Stimulated activated CD8-positive, alpha-beta memory T cell treated with anti-CD3 and anti-CD28 coated beads, Interleukin-4, amount 100 ng/mL, for 1 hour (primary cell): Measurements from ENCODE around the gene TOP3A.
"Not testable (repeated sequence)": the region's sequence is repeated elsewhere in the genome, so short reads cannot be mapped to it uniquely, and the experiment has no call there.

Experiments used
- DNase-seq, 2 donors: peaks; one replicate each; pipeline ENCODE4 v3.0.0-alpha.2; 2020; ENCODE audit warnings: low read depth in 2 of 2, low spot score in 1 of 2

Gene TOP3A

DNA sequence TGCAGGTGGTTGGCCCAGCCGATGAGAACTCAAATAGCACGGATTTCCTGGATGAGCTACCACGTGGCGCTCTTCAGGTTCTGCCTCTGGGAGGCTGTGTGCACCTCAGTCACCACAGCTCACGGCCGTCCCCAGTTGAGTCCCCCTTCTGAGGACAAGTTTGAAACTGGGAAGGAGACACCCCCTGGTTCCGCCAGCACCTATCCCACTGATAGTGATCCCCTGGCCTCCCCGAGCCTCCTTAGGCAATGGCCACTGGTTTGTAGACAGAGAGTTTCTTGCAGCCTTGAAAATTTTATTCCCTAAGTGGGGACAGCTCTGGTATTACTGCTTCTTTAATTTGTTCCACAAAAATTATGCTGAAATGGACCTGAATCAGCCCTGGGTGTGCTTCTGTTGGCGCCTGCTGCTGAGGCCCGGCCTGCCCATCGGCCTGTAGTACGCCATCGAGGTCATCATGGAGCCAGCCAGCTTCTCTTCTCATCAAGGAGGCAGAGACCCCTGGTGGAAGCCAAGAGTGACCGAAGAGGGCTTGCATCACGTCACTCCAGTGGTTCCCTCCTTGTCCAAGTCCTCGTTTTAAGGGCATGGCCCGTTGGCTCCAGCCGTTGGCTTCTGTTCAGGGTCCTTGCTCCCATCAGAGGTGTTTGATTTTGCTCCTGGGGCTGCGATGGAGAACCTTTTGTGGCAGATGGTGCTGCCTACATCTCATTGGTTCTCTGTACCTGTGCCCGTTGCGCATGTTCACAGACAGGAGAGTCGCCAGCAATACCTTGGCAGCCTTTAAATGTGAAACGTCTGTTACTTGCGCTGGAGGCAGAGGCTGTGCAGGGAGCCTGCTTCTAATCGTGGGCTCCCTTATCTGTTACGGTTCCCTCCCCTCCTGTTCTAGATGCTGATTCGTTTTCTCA is 9.6 kb upstream of the TOP3A start:
- DNase-seq: no peak

DNA sequence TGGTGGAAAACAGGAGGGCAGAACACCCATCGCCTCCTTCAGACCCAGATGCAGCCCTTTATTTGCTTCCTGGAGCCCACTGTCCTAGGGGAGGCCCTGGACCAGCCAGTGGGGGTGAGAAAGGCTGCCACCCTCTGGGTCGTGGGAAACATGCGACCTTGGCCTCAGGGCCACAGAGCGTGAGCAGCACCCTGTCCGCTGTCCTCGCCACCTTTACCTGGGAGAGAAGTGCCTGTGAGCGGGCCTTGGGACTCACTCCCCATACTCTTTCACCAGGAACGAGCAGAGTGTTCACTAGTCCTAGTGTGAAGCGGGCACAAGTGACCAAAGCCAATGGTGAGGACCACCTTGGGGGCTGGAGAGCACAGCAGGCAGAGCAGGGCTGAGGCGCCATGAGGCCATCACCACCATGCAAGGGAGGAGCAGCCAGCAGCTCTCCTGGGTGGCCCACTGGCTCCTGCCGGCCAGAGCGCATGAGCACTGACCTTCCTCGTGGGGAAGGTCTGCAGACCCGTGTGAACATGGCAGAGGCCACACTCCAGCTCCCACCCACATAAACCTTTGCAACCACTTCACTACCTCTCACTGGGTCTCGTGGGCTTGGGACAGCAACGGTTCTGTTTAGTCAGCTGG is 8.8 kb upstream of the TOP3A start:
- no peak for DNase-seq

GRCh38 chr17:18323007-18323406 is 8.2 kb upstream of the TOP3A start:
- no peak for DNase-seq

DNA sequence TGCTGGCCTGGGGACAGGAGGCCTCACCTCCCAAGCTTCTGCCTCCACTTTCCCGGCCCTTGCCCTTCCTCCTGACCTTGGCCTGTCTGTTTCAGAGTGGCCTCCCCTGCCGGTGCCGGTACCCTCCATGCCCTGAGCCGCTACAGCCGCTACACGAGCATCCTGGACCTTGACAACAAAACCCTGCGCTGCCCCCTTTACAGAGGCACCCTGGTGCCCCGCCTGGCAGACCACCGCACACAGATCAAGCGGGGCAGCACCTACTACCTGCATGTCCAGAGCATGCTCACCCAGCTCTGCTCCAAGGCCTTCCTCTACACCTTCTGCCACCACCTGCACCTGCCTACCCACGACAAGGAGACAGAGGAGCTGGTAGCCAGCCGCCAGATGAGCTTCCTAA is 7.7 kb upstream of the TOP3A start:
- DNase-seq: no peak

GRCh38 chr17:18321309-18321708 is 6.5 kb upstream of the TOP3A start:
- DNase-seq: no peak

GRCh38 chr17:18320301-18320700 is 5.5 kb upstream of the TOP3A start:
- DNase-seq: no peak

DNA sequence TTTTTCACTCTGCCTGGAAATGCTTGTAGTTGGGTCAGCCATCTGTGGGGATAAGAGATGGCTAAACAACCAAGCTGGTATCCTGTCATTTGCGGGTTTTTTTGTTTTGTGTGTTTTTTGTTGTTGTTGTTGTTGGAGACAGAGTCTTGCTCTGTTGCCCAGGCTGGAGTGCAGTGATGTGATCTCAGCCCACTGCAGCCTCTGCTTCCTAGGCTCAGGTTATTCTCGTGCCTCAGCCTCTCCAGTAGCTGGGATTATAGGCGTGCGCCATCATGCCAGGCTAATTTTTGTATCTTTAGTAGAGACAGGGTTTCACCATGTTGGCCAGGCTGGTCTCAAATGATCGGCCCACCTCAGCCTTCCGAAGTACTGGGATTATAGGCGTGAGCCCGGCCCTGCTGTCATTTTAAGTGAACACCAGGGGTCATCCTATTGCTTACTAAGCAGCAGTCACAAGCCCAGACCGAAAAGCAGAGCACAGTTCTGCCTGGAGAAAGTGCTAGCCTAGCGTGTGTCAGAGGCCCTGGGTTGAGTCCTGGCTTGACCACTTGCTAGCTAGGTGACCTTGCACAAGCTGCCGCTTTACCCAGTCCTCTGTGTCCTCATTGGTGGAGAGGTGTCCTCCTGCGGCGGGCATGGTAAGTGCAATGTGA is 4.9 kb upstream of the TOP3A start:
- no peak for DNase-seq

GRCh38 chr17:18318771-18319450 is 4.1 kb upstream of the TOP3A start:
- DNase-seq: no peak

- DNase-seq: no peak
These were observed 3.3 kb upstream of the TOP3A start for GRCh38 chr17:18318117-18318516.

DNA sequence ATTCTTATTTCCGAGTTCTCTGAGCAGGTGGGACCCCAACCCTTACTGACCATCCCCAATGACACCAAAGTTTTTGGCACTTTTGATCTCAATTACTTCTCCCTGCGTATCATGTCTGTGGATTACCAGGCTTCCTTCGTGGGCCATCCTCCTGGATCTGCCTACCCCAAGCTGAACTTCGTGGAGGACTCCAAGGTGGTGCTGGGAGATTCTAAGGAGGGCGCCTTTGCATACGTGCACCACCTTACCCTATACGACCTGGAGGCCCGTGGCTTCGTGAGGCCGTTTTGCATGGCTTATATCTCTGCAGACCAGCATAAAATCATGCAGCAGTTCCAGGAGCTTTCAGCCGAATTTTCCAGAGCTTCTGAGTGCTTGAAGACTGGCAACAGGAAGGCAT is 1.2 kb upstream of the TOP3A start:
- DNase-seq: no peak

DNA sequence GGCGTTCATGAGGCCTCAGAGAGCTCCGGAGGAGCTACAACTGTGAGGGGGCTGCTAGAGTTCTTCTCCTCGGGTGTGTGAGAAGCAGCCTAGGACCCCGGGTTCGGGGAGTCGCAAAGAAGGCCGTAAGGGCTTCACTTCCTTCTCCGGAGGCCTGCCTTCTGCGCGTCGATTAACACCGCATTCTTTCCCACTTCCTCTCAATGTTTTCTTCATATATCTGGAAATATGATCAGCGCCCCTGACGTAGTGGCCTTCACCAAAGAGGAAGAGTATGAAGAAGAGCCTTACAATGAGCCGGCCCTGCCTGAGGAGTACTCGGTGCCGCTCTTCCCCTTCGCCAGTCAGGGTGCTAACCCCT is 748 bp upstream of the TOP3A start:
- DNase-seq: peak in 1 of 2 donors; percentile 15

- DNase-seq: no peak
These were observed 599 bp downstream of the TOP3A start for GRCh38 chr17:18314059-18314730.

DNA sequence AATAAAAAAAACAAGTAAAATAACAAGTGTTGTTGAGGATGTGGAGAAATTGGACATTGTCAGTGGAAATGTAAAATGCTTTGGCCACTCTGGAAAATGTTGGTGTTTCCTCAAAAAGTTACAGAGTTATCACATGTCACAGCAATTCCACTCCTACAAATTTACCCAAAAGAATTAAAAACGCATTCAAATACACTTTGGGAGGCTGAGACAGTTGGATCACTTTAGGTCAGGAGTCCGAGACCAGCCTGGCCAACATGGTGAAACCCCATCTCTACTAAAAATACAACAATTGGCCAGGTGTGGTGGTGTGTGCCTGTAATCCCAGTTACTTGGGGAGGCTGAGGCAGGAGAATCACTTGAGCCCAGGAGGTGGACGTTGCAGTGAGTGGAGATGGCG is 5.6 kb downstream of the TOP3A start:
- no peak for DNase-seq

- DNase-seq: not testable (repeated sequence)
These were observed 11.6 kb downstream of the TOP3A start for GRCh38 chr17:18303206-18303605.

GRCh38 chr17:18300725-18301480 is 13.9 kb downstream of the TOP3A start:
- no peak for DNase-seq

DNA sequence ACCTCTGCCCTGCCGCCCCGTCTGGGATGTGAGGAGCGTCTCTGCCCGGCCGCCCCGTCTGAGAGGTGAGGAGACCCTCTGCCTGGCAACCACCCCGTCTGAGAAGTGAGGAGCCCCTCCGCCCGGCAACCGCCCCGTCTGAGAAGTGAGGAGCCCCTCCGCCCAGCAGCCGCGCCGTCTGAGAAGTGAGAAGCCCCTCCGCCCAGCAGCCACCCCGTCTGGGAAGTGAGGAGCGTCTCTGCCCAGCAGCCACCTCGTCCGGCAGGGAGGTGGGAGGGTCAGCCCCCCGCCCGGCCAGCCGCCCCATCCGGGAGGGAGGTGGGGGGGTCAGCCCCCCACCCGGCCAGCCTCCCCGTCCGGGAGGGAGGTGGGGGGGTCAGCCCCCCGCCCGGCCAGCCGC is 16.7 kb downstream of the TOP3A start:
- DNase-seq: not testable (repeated sequence)

DNA sequence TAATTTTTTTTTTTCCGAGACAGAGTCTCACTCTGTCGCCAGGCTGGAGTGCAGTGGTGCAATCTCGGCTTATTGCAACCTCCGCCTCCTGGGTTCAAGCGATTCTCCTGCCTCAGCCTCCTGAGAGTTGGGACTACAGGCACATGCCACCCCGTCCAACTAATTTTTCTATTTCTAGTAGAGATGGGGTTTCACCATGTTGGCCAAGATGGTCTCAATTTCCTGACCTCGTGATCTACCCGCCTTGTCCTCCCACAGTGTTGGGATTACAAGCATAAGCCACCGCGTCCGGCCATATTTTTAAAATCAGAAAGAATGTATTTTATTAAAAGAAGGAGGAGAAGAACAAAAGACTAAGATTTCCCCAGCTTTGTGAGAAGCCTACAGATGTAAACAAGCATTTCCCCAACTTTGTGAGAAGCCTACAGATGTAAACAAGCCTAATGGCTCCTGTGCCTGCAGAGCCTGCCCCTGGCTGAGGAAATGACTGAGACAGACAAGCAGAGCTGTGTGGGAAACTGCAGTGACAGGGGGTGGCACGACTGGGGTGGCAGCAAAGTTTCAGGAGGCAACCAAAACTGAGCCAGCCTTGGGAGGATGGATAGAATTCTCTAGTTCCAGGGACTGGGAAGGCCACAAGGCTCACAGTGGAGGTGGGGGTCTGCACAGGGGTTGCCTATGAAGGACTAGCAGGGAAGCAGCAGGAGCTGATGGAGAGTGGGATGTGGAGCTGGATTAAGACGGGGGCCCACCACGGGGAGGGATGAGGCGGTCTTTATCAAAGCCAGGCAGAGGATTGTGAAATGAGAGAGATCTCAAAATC is 22.9 kb downstream of the TOP3A start:
- no peak for DNase-seq

GRCh38 chr17:18285296-18285695 is 29.5 kb downstream of the TOP3A start:
- no peak for DNase-seq

GRCh38 chr17:18281788-18282187 is 33.0 kb downstream of the TOP3A start:
- DNase-seq: no peak
